ENCODE measurements around the gene RNF144A.
A peak's percentile ranks its signal among the peaks of the same experiment; 100 is the strongest.

The RNF144A gene

GRCh38 chr2:6917071-6917760, at the start of gene RNF144A:
Gene RNF144A (plus strand): TSS chr2:6917412. CDS start chr2:6996927, 79,515 bp downstream.
- in situ Hi-C loops (cut with MboI; ENCODE audit: low sequenced_read_pairs, unreplicated experiment), result no loop called here
- DNase-seq (ENCODE audit: low spot score), result peak; percentile 93
- peak; percentile 77 for TF ChIP-seq CTCF (IDR thresholded peaks at IDR 0.05; ENCODE audit: borderline replicate concordance, control extremely low read depth, extremely low read depth, insufficient read depth, missing control alignments)

GRCh38 chr2:6872394-6872793, 44.8 kb upstream of the RNF144A start:
- TF ChIP-seq CTCF (IDR thresholded peaks at IDR 0.05; ENCODE audit: borderline replicate concordance, control extremely low read depth, extremely low read depth, insufficient read depth, missing control alignments), result no peak
- no peak for DNase-seq (ENCODE audit: low spot score)
- in situ Hi-C loops (cut with MboI; ENCODE audit: low sequenced_read_pairs, unreplicated experiment), result no loop called here

- in situ Hi-C loops (cut with MboI; ENCODE audit: low sequenced_read_pairs, unreplicated experiment), result no loop called here
- no peak for TF ChIP-seq CTCF (IDR thresholded peaks at IDR 0.05; ENCODE audit: borderline replicate concordance, control extremely low read depth, extremely low read depth, insufficient read depth, missing control alignments)
- no peak for DNase-seq (ENCODE audit: low spot score)
Measured at GRCh38 chr2:6874032-6874431, 43.2 kb upstream of the RNF144A start.

GRCh38 chr2:6876309-6876708, 40.9 kb upstream of the RNF144A start:
- in situ Hi-C loops (cut with MboI; ENCODE audit: low sequenced_read_pairs, unreplicated experiment), result no loop called here
- no peak for DNase-seq (ENCODE audit: low spot score)
- no peak for TF ChIP-seq CTCF (IDR thresholded peaks at IDR 0.05; ENCODE audit: borderline replicate concordance, control extremely low read depth, extremely low read depth, insufficient read depth, missing control alignments)

GRCh38 chr2:6877402-6878304, 39.6 kb upstream of the RNF144A start, which contains the start of gene RSAD2:
Gene RSAD2 (plus strand): TSS chr2:6877777. CDS start chr2:6877801, 24 bp downstream.
- no peak for DNase-seq (ENCODE audit: low spot score)
- no peak for TF ChIP-seq CTCF (IDR thresholded peaks at IDR 0.05; ENCODE audit: borderline replicate concordance, control extremely low read depth, extremely low read depth, insufficient read depth, missing control alignments)
- in situ Hi-C loops (cut with MboI; ENCODE audit: low sequenced_read_pairs, unreplicated experiment), result no loop called here

GRCh38 chr2:6878549-6878948, 38.7 kb upstream of the RNF144A start:
- in situ Hi-C loops (cut with MboI; ENCODE audit: low sequenced_read_pairs, unreplicated experiment), result no loop called here
- no peak for DNase-seq (ENCODE audit: low spot score)
- TF ChIP-seq CTCF (IDR thresholded peaks at IDR 0.05; ENCODE audit: borderline replicate concordance, control extremely low read depth, extremely low read depth, insufficient read depth, missing control alignments), result no peak

Measured in GM13976 (cell line).